ENCODE measurements around the gene YJEFN3.

The YJEFN3 gene

DNA sequence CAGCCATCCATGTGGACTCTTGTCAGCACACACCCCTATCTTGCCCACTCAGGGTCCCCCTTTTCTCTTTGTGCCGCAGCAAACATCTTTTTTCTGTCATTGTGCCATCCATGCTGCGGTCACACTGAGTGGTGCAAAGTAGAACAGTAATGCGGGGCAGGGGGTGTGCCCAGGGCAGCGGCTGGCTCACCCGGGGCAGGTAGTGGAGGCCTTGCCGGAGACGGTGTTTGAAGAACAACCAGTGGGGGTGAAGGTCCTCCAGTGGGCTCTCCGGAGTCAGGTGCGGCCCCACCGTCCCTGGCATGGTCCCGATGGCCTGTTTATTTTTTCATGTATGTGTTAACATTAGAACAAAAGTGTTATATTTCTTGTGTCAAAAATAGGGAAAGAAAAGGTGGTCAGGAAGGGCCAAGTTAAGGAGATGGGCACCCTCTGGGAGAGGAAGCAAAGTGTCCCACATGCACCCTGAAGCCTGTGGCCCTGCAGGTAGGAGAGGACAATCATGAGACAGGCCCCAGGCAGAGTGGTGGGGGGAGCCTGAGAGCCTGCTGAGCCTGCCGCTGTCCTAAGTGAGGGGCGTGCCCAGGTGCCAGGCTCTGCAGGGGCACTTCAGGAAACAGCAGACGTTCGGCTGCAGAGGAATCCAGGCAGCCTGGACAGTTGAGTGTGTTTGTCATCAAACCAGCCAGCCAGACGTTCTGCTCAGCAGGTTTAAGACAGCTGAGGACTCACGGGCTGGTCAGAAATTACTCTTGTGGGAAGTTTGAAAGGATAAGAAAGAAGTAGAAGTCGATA, 25.7 kb upstream of the YJEFN3 start:
- no peak for TF ChIP-seq SUZ12 (IDR thresholded peaks at IDR 0.05)
- no peak for TF ChIP-seq TARDBP (IDR thresholded peaks at IDR 0.05)
- no peak for TF ChIP-seq HDGF (IDR thresholded peaks at IDR 0.05; ENCODE audit: borderline replicate concordance)
- TF ChIP-seq L3MBTL2 (conservative IDR thresholded peaks at IDR 0.05), result no peak
- TF ChIP-seq BHLHE40 (IDR thresholded peaks at IDR 0.05; ENCODE audit: borderline replicate concordance), result no peak
- TF ChIP-seq CTBP1 (IDR thresholded peaks at IDR 0.05; ENCODE audit: borderline replicate concordance), result no peak
- no peak for TF ChIP-seq LEF1 (IDR thresholded peaks at IDR 0.05; ENCODE audit: borderline replicate concordance)
- TF ChIP-seq NFRKB (IDR thresholded peaks at IDR 0.05), result no peak
- no peak for TF ChIP-seq FOXA1 (IDR thresholded peaks at IDR 0.05)
- TF ChIP-seq ZNF384 (IDR thresholded peaks at IDR 0.05), result no peak
- TF ChIP-seq FOXK2 (IDR thresholded peaks at IDR 0.05), result no peak
- TF ChIP-seq FOXM1 (IDR thresholded peaks at IDR 0.05; ENCODE audit: borderline replicate concordance), result no peak
- POLR2A ChIA-PET, result no interaction called here
- CTCF ChIA-PET, result no interaction called here

DNA sequence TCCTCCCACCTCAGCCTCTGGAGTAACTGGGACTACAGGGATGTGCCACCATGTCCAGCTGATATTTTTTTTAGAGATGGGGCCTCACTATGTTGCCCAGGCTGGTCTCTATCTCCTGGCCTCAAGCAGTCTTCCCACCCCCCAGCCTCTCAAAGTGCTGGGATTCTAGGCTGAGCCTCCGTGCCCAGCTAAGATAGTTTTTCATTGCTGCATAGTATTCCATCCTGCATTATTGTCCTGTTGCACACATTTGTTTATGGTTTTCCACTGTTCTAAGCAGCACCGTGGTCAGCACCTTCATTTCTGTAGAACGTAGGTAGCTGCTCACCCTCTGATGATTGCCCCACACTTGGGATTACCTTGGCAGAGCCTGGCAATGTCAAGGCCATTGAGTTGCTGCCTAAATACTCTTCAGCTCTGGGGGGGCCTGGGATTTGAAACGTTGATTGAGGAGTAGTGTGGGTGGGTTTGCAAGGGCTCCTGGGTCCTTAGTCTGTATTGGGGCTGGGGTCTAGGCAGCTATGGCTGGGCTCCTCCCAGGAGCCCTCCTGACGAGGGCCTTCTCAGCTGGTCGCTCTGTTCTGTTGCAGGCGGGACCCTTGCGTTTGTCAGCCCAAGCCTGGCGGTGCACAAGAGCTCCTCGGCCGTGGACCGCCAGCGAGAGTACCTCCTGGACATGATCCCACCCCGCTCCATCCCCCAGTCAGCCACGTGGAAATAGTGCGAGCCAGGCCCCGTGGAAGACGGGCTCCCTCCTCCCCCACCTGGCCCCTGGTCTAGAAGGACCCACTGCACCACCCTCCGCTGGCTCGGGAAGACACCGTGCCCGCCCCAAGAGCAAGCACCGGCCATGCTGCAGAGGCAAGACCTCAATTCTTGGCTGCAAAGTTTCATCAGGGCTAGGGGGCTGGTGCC, 23.7 kb upstream of the YJEFN3 start:
- CTCF ChIA-PET, result no interaction called here
- TF ChIP-seq ELF4 (IDR thresholded peaks at IDR 0.05), result no peak
- TF ChIP-seq ZNF384 (IDR thresholded peaks at IDR 0.05), result no peak
- no peak for TF ChIP-seq BHLHE40 (IDR thresholded peaks at IDR 0.05; ENCODE audit: borderline replicate concordance)
- no peak for TF ChIP-seq FOXM1 (IDR thresholded peaks at IDR 0.05; ENCODE audit: borderline replicate concordance)
- no peak for TF ChIP-seq LEF1 (IDR thresholded peaks at IDR 0.05; ENCODE audit: borderline replicate concordance)
- no peak for TF ChIP-seq FOXA1 (IDR thresholded peaks at IDR 0.05)
- no peak for TF ChIP-seq SP1 (IDR thresholded peaks at IDR 0.05)
- TF ChIP-seq FOXK2 (IDR thresholded peaks at IDR 0.05), result no peak
- no peak for TF ChIP-seq CTBP1 (IDR thresholded peaks at IDR 0.05; ENCODE audit: borderline replicate concordance)
- TF ChIP-seq NFRKB (IDR thresholded peaks at IDR 0.05), result no peak
- no peak for TF ChIP-seq ARNT (IDR thresholded peaks at IDR 0.05)
- TF ChIP-seq L3MBTL2 (conservative IDR thresholded peaks at IDR 0.05), result no peak
- no peak for TF ChIP-seq SUZ12 (IDR thresholded peaks at IDR 0.05)
- TF ChIP-seq TARDBP (IDR thresholded peaks at IDR 0.05), result no peak
- no peak for TF ChIP-seq HDGF (IDR thresholded peaks at IDR 0.05; ENCODE audit: borderline replicate concordance)
- TF ChIP-seq, protein P1, sequence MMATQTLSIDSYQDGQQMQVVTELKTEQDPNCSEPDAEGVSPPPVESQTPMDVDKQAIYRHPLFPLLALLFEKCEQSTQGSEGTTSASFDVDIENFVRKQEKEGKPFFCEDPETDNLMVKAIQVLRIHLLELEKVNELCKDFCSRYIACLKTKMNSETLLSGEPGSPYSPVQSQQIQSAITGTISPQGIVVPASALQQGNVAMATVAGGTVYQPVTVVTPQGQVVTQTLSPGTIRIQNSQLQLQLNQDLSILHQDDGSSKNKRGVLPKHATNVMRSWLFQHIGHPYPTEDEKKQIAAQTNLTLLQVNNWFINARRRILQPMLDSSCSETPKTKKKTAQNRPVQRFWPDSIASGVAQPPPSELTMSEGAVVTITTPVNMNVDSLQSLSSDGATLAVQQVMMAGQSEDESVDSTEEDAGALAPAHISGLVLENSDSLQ (IDR thresholded peaks at IDR 0.05), result no peak
- POLR2A ChIA-PET, result interaction anchor here (1.6 kb wide), 1 partner anchor 10 kb away, joined by 5 read pairs; no protein-coding TSS in a partner anchor
- DNase-seq (ENCODE audit: extremely low spot score), result no peak

More for the DNA sequence above, 25.7 kb upstream of the YJEFN3 start:
- no peak for DNase-seq (ENCODE audit: extremely low spot score)

DNA sequence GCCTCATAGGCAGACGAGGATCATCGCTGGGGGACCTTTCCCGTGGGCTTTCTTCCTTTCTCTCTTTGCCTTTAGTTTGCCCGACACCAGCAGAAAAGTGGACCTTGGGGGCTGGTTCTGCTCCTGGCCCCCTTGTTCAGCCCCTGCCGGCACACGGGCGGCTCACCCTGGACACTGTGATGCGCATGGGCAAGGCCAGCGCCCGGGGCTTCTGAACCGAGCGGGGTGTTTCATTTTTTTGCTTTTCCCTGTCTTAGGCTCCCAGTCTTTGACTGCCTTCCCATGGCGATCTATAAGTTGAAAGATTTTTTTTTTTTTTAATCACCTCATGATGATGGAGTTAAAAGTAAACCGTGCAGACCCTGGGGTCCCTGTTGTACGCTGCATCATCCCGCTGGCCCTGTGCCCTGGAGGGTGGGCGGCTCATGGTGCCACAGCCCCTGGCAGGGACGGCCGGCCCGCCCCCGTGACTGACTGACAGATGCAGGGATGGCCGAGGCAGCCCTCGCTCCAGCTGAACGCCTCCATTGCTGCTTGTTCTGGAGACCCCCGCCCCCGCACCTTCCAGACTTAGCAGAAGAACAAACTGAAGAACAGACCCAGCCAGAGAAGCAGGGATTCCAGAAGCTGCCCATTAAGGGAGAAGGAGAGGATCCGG, 22.9 kb upstream of the YJEFN3 start:
- TF ChIP-seq ZNF384 (IDR thresholded peaks at IDR 0.05), result no peak
- no peak for TF ChIP-seq SP1 (IDR thresholded peaks at IDR 0.05)
- TF ChIP-seq TARDBP (IDR thresholded peaks at IDR 0.05), result no peak
- no peak for TF ChIP-seq ELF4 (IDR thresholded peaks at IDR 0.05)
- no peak for TF ChIP-seq NFRKB (IDR thresholded peaks at IDR 0.05)
- no peak for TF ChIP-seq FOXA1 (IDR thresholded peaks at IDR 0.05)
- TF ChIP-seq, protein P1 (IDR thresholded peaks at IDR 0.05), result no peak
- no peak for TF ChIP-seq ARNT (IDR thresholded peaks at IDR 0.05)
- TF ChIP-seq HDGF (IDR thresholded peaks at IDR 0.05; ENCODE audit: borderline replicate concordance), result no peak
- no peak for TF ChIP-seq LEF1 (IDR thresholded peaks at IDR 0.05; ENCODE audit: borderline replicate concordance)
- TF ChIP-seq L3MBTL2 (conservative IDR thresholded peaks at IDR 0.05), result no peak
- TF ChIP-seq BHLHE40 (IDR thresholded peaks at IDR 0.05; ENCODE audit: borderline replicate concordance), result no peak
- no peak for TF ChIP-seq SUZ12 (IDR thresholded peaks at IDR 0.05)
- no peak for TF ChIP-seq FOXM1 (IDR thresholded peaks at IDR 0.05; ENCODE audit: borderline replicate concordance)
- no peak for DNase-seq (ENCODE audit: extremely low spot score)
- ChIA-PET CTCF (no interaction called here), POLR2A (interaction anchor here (1.6 kb wide), 2 partner anchors 9 to 10 kb away, joined by 5 read pairs; partner anchors contain the start of genes NDUFA13 and TSSK6)

DNA sequence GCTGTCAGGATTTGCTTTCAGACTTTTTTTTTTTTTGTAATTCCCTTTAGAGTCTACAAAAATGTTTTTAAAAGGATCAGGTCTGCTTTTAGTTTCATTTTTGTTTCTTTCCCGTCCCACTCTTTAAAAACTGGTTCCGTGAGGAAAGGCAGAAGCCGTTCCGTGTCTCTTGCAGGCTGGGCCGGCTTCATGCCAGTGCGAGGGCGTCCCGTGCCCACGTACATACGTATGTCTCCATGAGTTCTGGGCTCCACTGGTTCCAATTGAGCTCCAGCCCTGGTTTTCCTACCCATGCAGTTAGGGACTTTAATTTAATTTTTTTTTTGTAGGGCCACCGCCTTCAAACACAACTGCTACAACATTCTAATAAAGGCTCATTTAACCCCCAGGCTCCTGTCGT, 22.1 kb upstream of the YJEFN3 start:
- TF ChIP-seq HDGF (IDR thresholded peaks at IDR 0.05; ENCODE audit: borderline replicate concordance), result no peak
- TF ChIP-seq FOXK2 (IDR thresholded peaks at IDR 0.05), result no peak
- TF ChIP-seq BHLHE40 (IDR thresholded peaks at IDR 0.05; ENCODE audit: borderline replicate concordance), result no peak
- no peak for TF ChIP-seq TARDBP (IDR thresholded peaks at IDR 0.05)
- no peak for TF ChIP-seq LEF1 (IDR thresholded peaks at IDR 0.05; ENCODE audit: borderline replicate concordance)
- TF ChIP-seq ARNT (IDR thresholded peaks at IDR 0.05), result no peak
- no peak for TF ChIP-seq CTBP1 (IDR thresholded peaks at IDR 0.05; ENCODE audit: borderline replicate concordance)
- TF ChIP-seq ZNF384 (IDR thresholded peaks at IDR 0.05), result no peak
- no peak for TF ChIP-seq FOXA1 (IDR thresholded peaks at IDR 0.05)
- TF ChIP-seq SUZ12 (IDR thresholded peaks at IDR 0.05), result no peak
- no peak for TF ChIP-seq L3MBTL2 (conservative IDR thresholded peaks at IDR 0.05)
- no peak for TF ChIP-seq ELF4 (IDR thresholded peaks at IDR 0.05)
- no peak for TF ChIP-seq NFRKB (IDR thresholded peaks at IDR 0.05)
- no peak for TF ChIP-seq SP1 (IDR thresholded peaks at IDR 0.05)
- TF ChIP-seq FOXM1 (IDR thresholded peaks at IDR 0.05; ENCODE audit: borderline replicate concordance), result no peak
- TF ChIP-seq, protein P1 (IDR thresholded peaks at IDR 0.05), result no peak
- POLR2A ChIA-PET, result interaction anchor here (1.6 kb wide), 1 partner anchor 9 kb away, joined by 5 read pairs; the partner anchor contains the start of genes NDUFA13 and TSSK6
- CTCF ChIA-PET, result interaction anchor here (0.7 kb wide), 1 partner anchor 13 kb away, joined by 4 read pairs; no protein-coding TSS in a partner anchor
- no peak for DNase-seq (ENCODE audit: extremely low spot score)

Measured in HEK293T (cell line).